ENCODE data around the gene KCTD8.

KCTD8 gene

DNA sequence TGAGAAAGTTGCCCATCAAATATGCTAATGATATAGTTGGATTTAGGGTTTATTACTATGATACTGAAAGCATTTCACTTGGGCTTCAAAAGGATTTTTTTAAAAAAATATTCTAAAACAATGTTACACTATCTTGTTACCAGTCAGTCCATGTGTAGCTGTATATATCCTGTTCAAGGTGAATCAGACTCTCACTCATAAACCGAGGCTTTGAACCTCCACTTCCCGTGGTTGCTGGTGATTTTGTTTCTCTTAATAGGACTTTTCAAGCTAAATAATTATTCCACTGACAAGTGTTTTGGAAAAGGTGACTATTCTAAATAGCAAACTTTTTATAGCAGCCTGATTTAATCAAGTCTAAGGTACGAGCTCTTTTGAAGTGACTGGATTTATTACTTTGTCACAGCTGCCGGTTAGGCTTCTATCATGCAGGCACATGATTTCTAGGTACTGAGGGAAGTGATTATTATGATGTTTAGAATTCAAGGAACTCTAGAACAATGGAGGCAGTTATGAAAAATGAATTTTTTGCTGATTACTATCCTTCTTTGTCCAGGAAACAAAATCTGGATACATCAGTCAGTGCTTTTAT, 287.7 kb downstream of the KCTD8 start:
- DNase-seq: no peak

DNA sequence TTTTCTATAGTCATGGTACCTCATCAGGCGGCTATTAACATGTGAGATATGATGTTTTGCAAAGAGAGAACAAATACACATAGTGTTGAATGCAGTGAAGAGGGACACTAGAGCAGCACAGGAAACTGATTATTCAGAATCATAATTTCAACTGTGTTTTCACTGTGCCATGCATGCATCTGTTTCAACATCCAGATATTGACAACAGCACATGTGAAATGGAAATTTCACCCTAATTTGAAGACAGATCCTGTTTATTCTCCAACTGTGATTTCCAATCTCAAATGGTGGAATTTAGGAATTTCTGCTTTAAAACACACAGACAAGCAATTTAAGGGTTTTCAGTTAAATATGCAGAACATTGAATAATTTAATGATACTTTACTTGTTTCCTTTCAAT, 288.6 kb downstream of the KCTD8 start:
- no peak for DNase-seq

DNA sequence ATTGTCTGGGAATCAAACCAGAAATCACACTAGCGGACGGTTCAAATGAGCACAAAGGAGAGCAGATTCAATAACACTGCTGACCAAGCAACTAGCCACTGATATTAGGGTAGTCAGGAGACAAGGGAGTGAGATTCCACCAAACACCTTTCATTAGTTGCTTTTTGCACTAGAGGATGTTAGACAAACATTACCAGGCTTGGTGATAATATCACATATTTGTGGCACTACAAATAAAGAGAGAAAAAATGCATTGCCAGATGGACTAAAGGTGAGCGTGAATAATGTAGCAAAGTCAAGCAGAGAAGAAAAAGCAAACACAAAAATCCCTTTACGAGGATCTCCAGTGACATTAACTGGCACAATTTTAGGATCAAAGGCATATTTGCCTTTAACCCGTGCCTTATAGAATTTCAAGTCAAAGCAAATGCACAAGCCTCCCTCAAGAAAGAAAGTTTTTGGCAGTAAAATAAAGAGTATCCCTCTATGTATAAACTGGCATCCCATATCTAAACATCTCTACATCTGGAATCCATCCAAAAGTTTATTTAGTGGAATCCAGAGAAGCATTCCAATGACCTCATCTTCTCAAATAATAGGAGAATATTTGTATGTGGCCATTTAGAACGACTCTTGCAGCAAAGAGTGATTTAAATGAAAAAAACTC, 290.9 kb downstream of the KCTD8 start:
- DNase-seq: no peak

DNA sequence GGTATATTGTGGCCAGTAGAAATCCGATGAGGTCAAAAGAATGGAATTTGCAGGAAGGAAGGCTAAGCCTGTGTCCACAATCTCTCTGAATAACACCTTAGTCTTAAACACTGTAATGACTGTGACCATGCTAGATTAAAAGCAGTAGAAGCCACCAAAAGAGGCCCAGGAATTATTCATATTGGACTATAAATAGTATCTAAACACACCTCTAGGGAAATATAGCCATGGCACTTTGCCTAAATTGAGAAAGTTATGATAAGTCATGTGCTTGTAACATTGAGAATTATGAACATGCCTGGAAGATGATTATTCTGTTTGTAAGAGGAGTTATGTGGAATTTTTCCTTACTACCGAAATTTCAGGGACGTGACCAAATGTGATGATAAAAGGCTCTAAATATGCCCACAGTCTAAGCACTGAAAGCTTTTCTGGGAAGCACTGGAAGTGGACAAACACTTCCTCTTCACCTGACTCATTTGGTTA, 298.5 kb downstream of the KCTD8 start:
- no peak for DNase-seq

DNA sequence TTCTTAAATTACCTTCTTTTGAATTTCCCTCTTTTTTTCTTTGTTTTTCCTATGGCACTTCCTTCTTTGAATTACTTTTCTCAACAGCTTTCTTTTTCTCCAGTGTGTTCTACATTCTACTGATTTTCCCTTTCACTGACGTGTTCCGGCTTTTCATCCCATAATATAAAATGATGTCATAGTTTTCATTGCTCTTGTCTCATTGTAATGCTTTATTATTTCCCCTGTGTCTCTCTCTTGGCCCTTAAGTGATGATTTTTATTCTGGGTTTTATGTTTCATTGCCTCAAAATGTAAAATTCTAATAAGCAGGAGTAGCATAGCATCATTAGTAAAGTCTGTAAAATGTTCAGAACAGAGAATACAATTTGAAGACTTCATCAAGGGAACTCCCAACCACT, 299.3 kb downstream of the KCTD8 start:
- no peak for DNase-seq

DNA sequence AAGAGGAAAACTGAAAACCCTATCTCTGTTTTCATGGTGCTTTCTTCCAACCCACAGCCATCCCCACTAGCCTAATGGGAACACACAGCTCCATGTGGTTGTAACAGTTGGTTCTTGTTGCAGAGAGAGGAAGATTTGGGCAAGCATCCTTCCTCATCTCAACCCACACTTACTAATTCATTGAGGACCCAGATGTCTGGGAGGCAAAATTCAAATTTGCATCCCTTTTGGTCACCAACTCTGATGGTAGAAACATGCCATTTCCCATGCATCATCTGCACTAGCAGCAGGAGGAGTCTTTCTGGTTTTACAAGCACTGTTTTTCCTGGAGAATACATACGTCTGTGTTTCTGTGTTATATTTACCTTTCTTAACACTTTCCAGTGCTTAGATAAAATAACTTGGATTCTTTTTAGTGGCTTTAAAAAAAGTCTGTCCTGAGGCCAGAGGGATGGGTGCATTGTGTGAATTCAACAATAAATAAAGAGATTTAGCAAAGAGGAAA, 301.0 kb downstream of the KCTD8 start:
- DNase-seq: no peak

DNA sequence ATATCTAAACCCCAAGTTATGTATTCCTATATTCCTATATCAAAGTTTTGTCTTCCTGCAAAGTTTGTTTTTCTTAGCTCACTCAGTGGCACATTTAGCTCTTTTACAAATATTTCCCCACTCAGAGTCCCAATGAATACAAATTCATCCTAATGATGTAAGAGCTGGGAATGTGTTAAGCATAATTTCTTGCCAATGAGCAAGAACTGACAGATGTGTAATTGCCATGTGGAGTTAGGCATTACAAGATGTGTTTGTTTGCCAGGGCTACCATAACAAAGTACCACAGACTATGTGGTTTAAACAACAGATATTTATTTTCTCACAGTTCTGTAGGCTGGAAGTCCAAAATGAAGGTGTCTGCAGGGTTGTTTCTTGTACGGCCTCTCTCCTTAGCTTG, 302.1 kb downstream of the KCTD8 start:
- no peak for DNase-seq

DNA sequence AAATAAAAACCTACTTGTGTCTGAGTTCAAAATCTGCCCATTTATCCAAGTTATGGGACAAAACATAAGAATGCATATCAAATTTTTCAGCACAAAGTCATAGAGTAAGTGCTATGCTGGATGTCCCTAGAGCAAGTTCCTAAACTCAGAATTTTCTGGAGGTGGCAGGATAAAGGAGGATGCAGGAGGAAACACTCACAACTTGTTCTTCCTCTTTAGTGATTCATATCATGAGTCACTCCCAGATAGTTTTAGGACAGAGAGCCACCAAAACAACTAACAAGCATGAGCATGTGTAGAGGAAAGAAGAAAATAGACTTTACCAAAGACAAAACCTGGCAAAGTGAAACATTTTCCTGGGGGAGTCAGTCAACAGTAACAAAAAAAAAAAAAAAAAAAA, 302.7 kb downstream of the KCTD8 start:
- DNase-seq: no peak

DNA sequence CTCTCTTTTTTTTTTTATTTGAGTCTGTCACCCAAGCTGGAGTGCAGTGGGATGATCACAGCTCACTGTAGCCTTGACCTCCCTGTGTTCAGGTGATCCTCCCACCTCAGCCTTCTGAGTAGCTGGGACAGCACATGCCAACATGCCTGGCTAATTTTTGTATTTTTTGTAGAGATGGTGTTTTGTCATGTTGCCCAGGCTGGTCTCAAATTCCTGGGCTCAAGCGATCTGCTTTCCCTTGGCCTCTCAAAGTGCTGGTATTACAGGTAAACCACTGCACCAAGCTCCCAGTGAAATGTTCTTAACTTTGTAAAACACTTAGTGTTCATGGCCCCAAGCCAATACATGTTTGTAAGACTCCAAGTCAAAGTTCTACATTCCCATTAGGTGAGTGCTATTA, 316.1 kb downstream of the KCTD8 start:
- no peak for DNase-seq
